AG09309 (cell line): ENCODE measurements around the gene GAPDHS.

Source experiments
- DNase-seq: peaks from one replicate; pipeline ENCODE4 v3.0.0-alpha.2; 2010; ENCODE audit warnings: low read depth
- H3K4me3 ChIP-seq: 2 replicates; pipeline ENCODE4 v1.5.1; 2011; ENCODE audit warnings: mild to moderate bottlenecking, low read depth, low read length, moderate library complexity; ENCODE audit not compliant: control insufficient read depth
- CTCF ChIP-seq: IDR thresholded peaks from 2 replicates; pipeline ENCODE4 v1.5.1; 2011; ENCODE audit warnings: mild to moderate bottlenecking, low read depth, low read length, inconsistent platforms; ENCODE audit not compliant: insufficient read depth, control insufficient read depth; ENCODE audit errors: missing control alignments

The GAPDHS gene

GRCh38 chr19:35533822-35534392 lies 651 bp downstream of the GAPDHS start:
- no peak for TF ChIP-seq CTCF
- no peak for DNase-seq
- no peak overlapping the region; the same call in 1 of the 2 replicates for H3K4me3 ChIP-seq

- no peak for DNase-seq
These were observed 1.7 kb downstream of the GAPDHS start for GRCh38 chr19:35534803-35535480.

GRCh38 chr19:35539314-35539713 lies 6.1 kb downstream of the GAPDHS start:
- no peak for TF ChIP-seq CTCF
- H3K4me3 ChIP-seq = no peak overlapping the region
- no peak for DNase-seq

More at GRCh38 chr19:35534803-35535480, 1.7 kb downstream of the GAPDHS start:
- no peak for TF ChIP-seq CTCF
- H3K4me3 ChIP-seq = no peak overlapping the region

- no peak overlapping the region for H3K4me3 ChIP-seq
- no peak for DNase-seq
- no peak for TF ChIP-seq CTCF
These were observed 6.6 kb downstream of the GAPDHS start for GRCh38 chr19:35539850-35540249.

GRCh38 chr19:35540356-35540927 lies 7.2 kb downstream of the GAPDHS start:
- TF ChIP-seq CTCF = no peak
- DNase-seq = no peak
- H3K4me3 ChIP-seq = no peak overlapping the region

- TF ChIP-seq CTCF = no peak
- DNase-seq = no peak
- H3K4me3 ChIP-seq = no peak overlapping the region
These were observed 9.0 kb downstream of the GAPDHS start for GRCh38 chr19:35542209-35542608.
